GM23248 (cell line): Measurements from ENCODE around the gene VGLL3.

ENCODE experiments used
- EZH2 ChIP-seq: fragments of 200-600 bp; sonication (generic); IDR thresholded peaks from 2 replicates; pipeline ENCODE4 v1.6.1; 2018; ENCODE audit warnings: antibody characterized with exemption, mild to moderate bottlenecking; ENCODE audit not compliant: insufficient read depth, poor library complexity, severe bottlenecking
- EZH2phosphoT487 ChIP-seq: fragments of 200-600 bp; sonication (generic); IDR thresholded peaks from 2 replicates; pipeline ENCODE4 v1.6.1; 2018; ENCODE audit warnings: antibody characterized with exemption, moderate library complexity, mild to moderate bottlenecking, low read depth; ENCODE audit not compliant: insufficient read depth

GRCh38 chr3:87037652-87038051 is 46.7 kb upstream of the VGLL3 start:
- TF ChIP-seq EZH2 (no peak), EZH2phosphoT487 (no peak)
